ENCODE measurements around the gene TMPRSS11A. TPM values are rescaled to one million over a fixed set of nuclear protein-coding genes. Genes with fewer than 3 reads are reported as not detected.

The TMPRSS11A gene
- total RNA-seq, 1 experiment from 2014 or later = not detected

DNA sequence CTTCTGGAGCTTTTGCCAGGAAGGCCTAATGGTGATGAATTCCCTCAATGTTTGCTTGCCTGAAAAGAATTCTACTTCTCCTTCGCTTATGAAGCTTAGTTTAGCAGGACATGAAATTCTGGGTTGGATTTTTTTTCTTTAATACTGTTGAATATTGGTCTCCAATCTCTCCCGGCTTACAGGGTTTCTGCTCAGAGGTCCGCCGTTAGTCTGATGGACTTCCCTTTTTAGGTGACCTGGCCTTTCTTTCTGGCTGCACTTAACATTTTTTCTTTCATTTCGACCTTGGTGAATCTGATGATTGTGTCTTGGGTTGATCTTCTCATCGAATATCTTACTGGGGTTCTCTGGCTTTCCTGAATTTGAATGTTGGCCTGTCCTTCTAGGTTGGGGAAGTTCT lies 17.2 kb upstream of the TMPRSS11A start:
- Histone ChIP-seq H3K27ac (ENCODE audit: low read length) (no peak overlapping the region), H3K36me3 (ENCODE audit: control insufficient read depth, insufficient read depth, low read length) (no peaks in the 10 kb centered on the region), H3K4me1 (ENCODE audit: control insufficient read depth, insufficient read depth, low read length) (no peaks in the 10 kb centered on the region), H3K4me3 (ENCODE audit: low read depth in 2 of 2, low read length in 2 of 2) (no peak overlapping the region), H3K27me3 (ENCODE audit: control insufficient read depth, insufficient read depth, low read length) (no peaks in the 10 kb centered on the region), H3K9me3 (ENCODE audit: control insufficient read depth, insufficient read depth, low read depth, low read length) (no peaks in the 10 kb centered on the region)
- POLR2A ChIA-PET = no interaction called here
- no peak for ATAC-seq
- no TSS peak for BruUV-seq (replicated peaks)
- TF ChIP-seq SIN3A (IDR thresholded peaks at IDR 0.05; ENCODE audit: borderline replicate concordance, insufficient read depth, low read depth, low read length) = no peak
- no peak for TF ChIP-seq TCF7L2 (IDR thresholded peaks at IDR 0.05; ENCODE audit: low read depth, low read length)
- TF ChIP-seq, protein P1, sequence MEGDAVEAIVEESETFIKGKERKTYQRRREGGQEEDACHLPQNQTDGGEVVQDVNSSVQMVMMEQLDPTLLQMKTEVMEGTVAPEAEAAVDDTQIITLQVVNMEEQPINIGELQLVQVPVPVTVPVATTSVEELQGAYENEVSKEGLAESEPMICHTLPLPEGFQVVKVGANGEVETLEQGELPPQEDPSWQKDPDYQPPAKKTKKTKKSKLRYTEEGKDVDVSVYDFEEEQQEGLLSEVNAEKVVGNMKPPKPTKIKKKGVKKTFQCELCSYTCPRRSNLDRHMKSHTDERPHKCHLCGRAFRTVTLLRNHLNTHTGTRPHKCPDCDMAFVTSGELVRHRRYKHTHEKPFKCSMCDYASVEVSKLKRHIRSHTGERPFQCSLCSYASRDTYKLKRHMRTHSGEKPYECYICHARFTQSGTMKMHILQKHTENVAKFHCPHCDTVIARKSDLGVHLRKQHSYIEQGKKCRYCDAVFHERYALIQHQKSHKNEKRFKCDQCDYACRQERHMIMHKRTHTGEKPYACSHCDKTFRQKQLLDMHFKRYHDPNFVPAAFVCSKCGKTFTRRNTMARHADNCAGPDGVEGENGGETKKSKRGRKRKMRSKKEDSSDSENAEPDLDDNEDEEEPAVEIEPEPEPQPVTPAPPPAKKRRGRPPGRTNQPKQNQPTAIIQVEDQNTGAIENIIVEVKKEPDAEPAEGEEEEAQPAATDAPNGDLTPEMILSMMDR (IDR thresholded peaks at IDR 0.05) = no peak
- TF ChIP-seq, protein P2, sequence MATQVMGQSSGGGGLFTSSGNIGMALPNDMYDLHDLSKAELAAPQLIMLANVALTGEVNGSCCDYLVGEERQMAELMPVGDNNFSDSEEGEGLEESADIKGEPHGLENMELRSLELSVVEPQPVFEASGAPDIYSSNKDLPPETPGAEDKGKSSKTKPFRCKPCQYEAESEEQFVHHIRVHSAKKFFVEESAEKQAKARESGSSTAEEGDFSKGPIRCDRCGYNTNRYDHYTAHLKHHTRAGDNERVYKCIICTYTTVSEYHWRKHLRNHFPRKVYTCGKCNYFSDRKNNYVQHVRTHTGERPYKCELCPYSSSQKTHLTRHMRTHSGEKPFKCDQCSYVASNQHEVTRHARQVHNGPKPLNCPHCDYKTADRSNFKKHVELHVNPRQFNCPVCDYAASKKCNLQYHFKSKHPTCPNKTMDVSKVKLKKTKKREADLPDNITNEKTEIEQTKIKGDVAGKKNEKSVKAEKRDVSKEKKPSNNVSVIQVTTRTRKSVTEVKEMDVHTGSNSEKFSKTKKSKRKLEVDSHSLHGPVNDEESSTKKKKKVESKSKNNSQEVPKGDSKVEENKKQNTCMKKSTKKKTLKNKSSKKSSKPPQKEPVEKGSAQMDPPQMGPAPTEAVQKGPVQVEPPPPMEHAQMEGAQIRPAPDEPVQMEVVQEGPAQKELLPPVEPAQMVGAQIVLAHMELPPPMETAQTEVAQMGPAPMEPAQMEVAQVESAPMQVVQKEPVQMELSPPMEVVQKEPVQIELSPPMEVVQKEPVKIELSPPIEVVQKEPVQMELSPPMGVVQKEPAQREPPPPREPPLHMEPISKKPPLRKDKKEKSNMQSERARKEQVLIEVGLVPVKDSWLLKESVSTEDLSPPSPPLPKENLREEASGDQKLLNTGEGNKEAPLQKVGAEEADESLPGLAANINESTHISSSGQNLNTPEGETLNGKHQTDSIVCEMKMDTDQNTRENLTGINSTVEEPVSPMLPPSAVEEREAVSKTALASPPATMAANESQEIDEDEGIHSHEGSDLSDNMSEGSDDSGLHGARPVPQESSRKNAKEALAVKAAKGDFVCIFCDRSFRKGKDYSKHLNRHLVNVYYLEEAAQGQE (IDR thresholded peaks at IDR 0.05; ENCODE audit: insufficient read depth in 1 of 2, low read depth in 2 of 2, low read length in 1 of 2) = no peak
- TF ChIP-seq POLR2AphosphoS5 (IDR thresholded peaks at IDR 0.05; ENCODE audit: low read depth, low read length) = no peak
- DNase-seq (ENCODE audit: low read depth, low spot score) = no peak
- CTCF ChIA-PET = no interaction called here
- in situ Hi-C loops (cut with HindIII; ENCODE audit: low pct_unique_long_range_greater_than_20kb, low sequenced_read_pairs) (no loop called here), intact Hi-C loops (cut with micrococcal nuclease; ENCODE audit: unreplicated experiment) (no loop called here)

DNA sequence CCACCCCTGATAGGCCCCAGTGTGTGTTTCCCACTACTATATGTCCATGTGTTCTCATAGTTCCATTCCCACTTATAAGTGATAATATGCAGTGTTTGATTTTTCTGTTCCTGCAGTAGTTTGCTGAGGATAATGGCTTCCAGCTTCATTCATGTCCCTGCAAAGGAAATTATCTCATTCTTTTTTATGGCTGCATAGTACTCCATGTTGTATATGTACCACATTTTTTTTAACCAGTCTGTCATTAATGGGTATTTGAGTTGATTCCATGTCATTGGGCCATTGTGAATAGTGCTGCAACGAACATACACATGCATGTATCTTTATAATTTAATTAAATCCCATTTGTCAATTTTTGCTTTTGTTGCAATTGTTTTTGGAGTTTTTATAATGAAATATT lies 10.3 kb upstream of the TMPRSS11A start:
- TF ChIP-seq TCF7L2 (IDR thresholded peaks at IDR 0.05; ENCODE audit: low read depth, low read length) (no peak), POLR2AphosphoS5 (IDR thresholded peaks at IDR 0.05; ENCODE audit: low read depth, low read length) (no peak), SIN3A (IDR thresholded peaks at IDR 0.05; ENCODE audit: borderline replicate concordance, insufficient read depth, low read depth, low read length) (no peak)
- TF ChIP-seq, protein P2 (IDR thresholded peaks at IDR 0.05; ENCODE audit: insufficient read depth in 1 of 2, low read depth in 2 of 2, low read length in 1 of 2) = no peak
- TF ChIP-seq, protein P1 (IDR thresholded peaks at IDR 0.05) = no peak
- Histone ChIP-seq H3K4me1 (ENCODE audit: control insufficient read depth, insufficient read depth, low read length) (no peaks in the 10 kb centered on the region), H3K27ac (ENCODE audit: low read length) (no peak overlapping the region), H3K36me3 (ENCODE audit: control insufficient read depth, insufficient read depth, low read length) (no peaks in the 10 kb centered on the region), H3K9me3 (ENCODE audit: control insufficient read depth, insufficient read depth, low read depth, low read length) (no peaks in the 10 kb centered on the region), H3K27me3 (ENCODE audit: control insufficient read depth, insufficient read depth, low read length) (no peaks in the 10 kb centered on the region), H3K4me3 (ENCODE audit: low read depth in 2 of 2, low read length in 2 of 2) (no peak overlapping the region)
- BruUV-seq (replicated peaks) = no TSS peak
- in situ Hi-C loops (cut with HindIII; ENCODE audit: low pct_unique_long_range_greater_than_20kb, low sequenced_read_pairs) (no loop called here), intact Hi-C loops (cut with micrococcal nuclease; ENCODE audit: unreplicated experiment) (no loop called here)
- ChIA-PET CTCF (no interaction called here), POLR2A (no interaction called here)
- ATAC-seq = no peak
- no peak for DNase-seq (ENCODE audit: low read depth, low spot score)
